Mesenchymal stem cell (in vitro differentiated cells and primary cell): ENCODE measurements around the gene GAN.

Experiments
- DNase-seq: peaks from one replicate; pipeline ENCODE4 v3.0.0-alpha.2; 2013
- H2AFZ ChIP-seq: one replicate; pipeline ENCODE4 v1.6.1; 2013; ENCODE audit warnings: low read depth, mild to moderate bottlenecking, control low read depth, inconsistent platforms, low read length, moderate library complexity
- H2AK5ac ChIP-seq: 2 replicates; pipeline ENCODE4 v1.6.1; 2013; ENCODE audit warnings: low read length, moderate library complexity, mild to moderate bottlenecking, inconsistent platforms; ENCODE audit not compliant: severe bottlenecking
- H2BK120ac ChIP-seq: one replicate; pipeline ENCODE4 v1.6.1; 2013; ENCODE audit warnings: low read depth, mild to moderate bottlenecking, inconsistent platforms, low read length, moderate library complexity
- H2BK12ac ChIP-seq, 2 experiments: one replicate each; pipeline ENCODE4 v1.6.1; 2013; ENCODE audit warnings: inconsistent platforms in 2 of 2, low read length in 2 of 2, mild to moderate bottlenecking in 2 of 2, moderate library complexity in 2 of 2, control low read depth in 1 of 2
- H2BK15ac ChIP-seq: one replicate; pipeline ENCODE4 v1.6.1; 2013; ENCODE audit warnings: mild to moderate bottlenecking, low read depth, inconsistent platforms; ENCODE audit not compliant: poor library complexity, severe bottlenecking
- H2BK5ac ChIP-seq: 2 replicates; pipeline ENCODE4 v1.6.1; 2013; ENCODE audit warnings: low read depth, mild to moderate bottlenecking, low read length, control low read depth, inconsistent platforms; ENCODE audit not compliant: poor library complexity, severe bottlenecking
- H3K14ac ChIP-seq, 2 experiments: one replicate each; pipeline ENCODE4 v1.6.1; 2013; ENCODE audit warnings: inconsistent platforms in 2 of 2, low read length in 2 of 2, control low read depth in 1 of 2, mild to moderate bottlenecking in 1 of 2, moderate library complexity in 1 of 2
- H3K18ac ChIP-seq, 2 experiments: one replicate each; pipeline ENCODE4 v1.6.1; 2013; ENCODE audit warnings: inconsistent platforms in 2 of 2, low read length in 2 of 2, control low read depth in 1 of 2, low read depth in 1 of 2, mild to moderate bottlenecking in 1 of 2
- H3K23ac ChIP-seq, 2 experiments: one replicate each; pipeline ENCODE4 v1.6.1; 2013; ENCODE audit warnings: inconsistent platforms in 2 of 2, low read length in 2 of 2, mild to moderate bottlenecking in 2 of 2, moderate library complexity in 2 of 2, control low read depth in 1 of 2
- H3K27ac ChIP-seq: 2 replicates; pipeline ENCODE4 v1.5.1; 2013; ENCODE audit warnings: mild to moderate bottlenecking, moderate library complexity, low read length, control low read depth, inconsistent platforms; ENCODE audit not compliant: poor library complexity, severe bottlenecking
- H3K27me3 ChIP-seq, 2 experiments: 2 replicates each; pipeline versions ENCODE4 v1.6.1 to v1.7.0; 2013; ENCODE audit warnings: low read length in 2 of 2, mild to moderate bottlenecking in 2 of 2, moderate library complexity in 2 of 2, control low read depth in 1 of 2, inconsistent platforms in 1 of 2; ENCODE audit not compliant: control insufficient read depth in 1 of 2, insufficient read depth in 1 of 2
- H3K36me3 ChIP-seq, 2 experiments: 2 replicates each; pipeline versions ENCODE4 v1.6.1 to v1.7.0; 2013; ENCODE audit warnings: low read length in 2 of 2, control low read depth in 1 of 2, inconsistent platforms in 1 of 2, low read depth in 1 of 2, mild to moderate bottlenecking in 1 of 2; ENCODE audit not compliant: insufficient read depth in 2 of 2, control insufficient read depth in 1 of 2
- H3K4ac ChIP-seq, 2 experiments: one replicate each; pipeline ENCODE4 v1.6.1; 2013; ENCODE audit warnings: inconsistent platforms in 2 of 2, low read length in 2 of 2, mild to moderate bottlenecking in 2 of 2, moderate library complexity in 2 of 2, control low read depth in 1 of 2, low read depth in 1 of 2
- H3K4me1 ChIP-seq: 2 replicates; pipeline ENCODE4 v1.6.1; 2013; ENCODE audit warnings: low read depth, low read length, control low read depth; ENCODE audit not compliant: control insufficient read depth, insufficient read depth
- H3K4me2 ChIP-seq: 2 replicates; pipeline ENCODE4 v1.6.1; 2013; ENCODE audit warnings: low read length, mild to moderate bottlenecking, inconsistent platforms; ENCODE audit not compliant: poor library complexity, severe bottlenecking
- H3K4me3 ChIP-seq, 2 experiments: 2 replicates each; pipeline versions ENCODE4 v1.5.1 to v1.7.0; 2013; ENCODE audit warnings: low read length in 2 of 2, mild to moderate bottlenecking in 2 of 2, control low read depth in 1 of 2, low read depth in 1 of 2; ENCODE audit not compliant: insufficient read depth in 1 of 2
- H3K79me1 ChIP-seq: replicated peaks from 2 replicates; pipeline ENCODE4 v1.6.1; 2013; ENCODE audit warnings: mild to moderate bottlenecking, control low read depth, low read length, inconsistent platforms; ENCODE audit not compliant: poor library complexity, severe bottlenecking
- H3K9ac ChIP-seq: 2 replicates; pipeline ENCODE4 v1.7.0; 2013; ENCODE audit warnings: mild to moderate bottlenecking, low read length, moderate library complexity
- H3K9me3 ChIP-seq: 2 replicates; pipeline ENCODE4 v1.7.0; 2013; ENCODE audit warnings: mild to moderate bottlenecking, low read length; ENCODE audit not compliant: control insufficient read depth
- H4K8ac ChIP-seq: one replicate; pipeline ENCODE4 v1.6.1; 2013; ENCODE audit warnings: inconsistent platforms, mild to moderate bottlenecking, low read length, moderate library complexity
- H4K91ac ChIP-seq: one replicate; pipeline ENCODE4 v1.6.1; 2013; ENCODE audit warnings: mild to moderate bottlenecking, low read length, inconsistent platforms
- whole genome bisulfite sequencing: methylation state at CpG from one replicate; pipeline ENCODE4 v1.1.7; 2013; ENCODE audit warnings: mixed read lengths; 5-methylcytosine and 5-hydroxymethylcytosine counted together

The GAN gene

GRCh38 chr16:81296631-81297030 is 18.1 kb upstream of the GAN start:
- Histone ChIP-seq H2BK120ac (no peak overlapping the region), H3K18ac (no peak overlapping the region), H3K79me1 (no peaks in the 10 kb centered on the region), H4K91ac (no peak overlapping the region), H3K23ac (no peak overlapping the region), H3K14ac (no peak overlapping the region), H2BK5ac (no peak overlapping the region), H3K9ac (no peak overlapping the region), H4K8ac (no peak overlapping the region), H2AK5ac (no peak overlapping the region), H2AFZ (no peak overlapping the region), H3K4ac (no peak overlapping the region), H3K4me1 (no peaks in the 10 kb centered on the region), H2BK12ac (no peak overlapping the region), H3K36me3 (no peaks in the 10 kb centered on the region), H3K27me3 (no peaks in the 10 kb centered on the region), H3K27ac (no peak overlapping the region), H3K4me3 (no peak overlapping the region), H2BK15ac (no peak overlapping the region), H3K9me3 (no peaks in the 10 kb centered on the region), H3K4me2 (no peak overlapping the region)
- DNase-seq = no peak
- 80% methylated on average over 7 of the region's 7 CpGs for WGBS

- Histone ChIP-seq H3K36me3 (peaks cover 0 to 3% of the 10 kb centered on the region in 2 experiments), H2BK12ac (no peak overlapping the region), H3K4me3 (no peak overlapping the region), H4K91ac (no peak overlapping the region), H2BK120ac (no peak overlapping the region), H3K18ac (no peak overlapping the region), H3K27me3 (no peaks in the 10 kb centered on the region), H3K14ac (no peak overlapping the region), H2BK5ac (no peak overlapping the region), H3K4ac (no peak overlapping the region), H3K23ac (no peak overlapping the region), H3K4me2 (no peak overlapping the region), H3K9me3 (no peaks in the 10 kb centered on the region), H2BK15ac (no peak overlapping the region), H3K79me1 (peaks cover 25% of the 10 kb centered on the region), H3K27ac (no peak overlapping the region), H3K4me1 (no peaks in the 10 kb centered on the region), H2AFZ (no peak overlapping the region), H3K9ac (no peak overlapping the region), H2AK5ac (no peak overlapping the region), H4K8ac (no peak overlapping the region)
- DNase-seq = no peak
- 100% methylated on average over 2 of the region's 3 CpGs for WGBS
Measured at GRCh38 chr16:81307770-81308169, 7.0 kb upstream of the GAN start.

GRCh38 chr16:81310045-81310644 is 4.6 kb upstream of the GAN start:
- Histone ChIP-seq H3K4me1 (peaks cover 7% of the 10 kb centered on the region), H2BK12ac (no peak overlapping the region), H2BK15ac (no peak overlapping the region), H3K4me2 (no peak overlapping the region), H3K23ac (no peak overlapping the region), H3K79me1 (peaks cover 34% of the 10 kb centered on the region), H3K9ac (no peak overlapping the region), H3K4ac (no peak overlapping the region), H2AFZ (no peak overlapping the region), H3K36me3 (peaks cover 0 to 3% of the 10 kb centered on the region in 2 experiments), H3K27ac (no peak overlapping the region), H2BK120ac (no peak overlapping the region), H2AK5ac (no peak overlapping the region), H3K4me3 (no peak overlapping the region), H3K14ac (no peak overlapping the region), H4K91ac (no peak overlapping the region), H4K8ac (no peak overlapping the region), H3K18ac (no peak overlapping the region), H3K27me3 (no peaks in the 10 kb centered on the region), H2BK5ac (no peak overlapping the region), H3K9me3 (no peaks in the 10 kb centered on the region)
- 100% methylated on average over 2 of the region's 5 CpGs for WGBS
- no peak for DNase-seq

GRCh38 chr16:81311762-81312161 is 3.0 kb upstream of the GAN start:
- no peak overlapping the region for H3K27ac ChIP-seq
- H3K36me3 ChIP-seq = peaks cover 0 to 3% of the 10 kb centered on the region in 2 experiments
- H4K91ac ChIP-seq = no peak overlapping the region
- no peaks in the 10 kb centered on the region for H3K9me3 ChIP-seq
- no peak overlapping the region for H2BK15ac ChIP-seq
- no peak overlapping the region for H3K14ac ChIP-seq
- H2BK12ac ChIP-seq = no peak overlapping the region
- H2AFZ ChIP-seq = no peak overlapping the region
- H4K8ac ChIP-seq = no peak overlapping the region
- H3K4me2 ChIP-seq = no peak overlapping the region
- no peak overlapping the region for H2BK5ac ChIP-seq
- no peak overlapping the region for H3K4me3 ChIP-seq
- no peak overlapping the region for H2AK5ac ChIP-seq
- no peak overlapping the region for H3K9ac ChIP-seq
- H3K23ac ChIP-seq = no peak overlapping the region
- peaks cover 7% of the 10 kb centered on the region for H3K4me1 ChIP-seq
- no peak for DNase-seq
- no peak overlapping the region for H2BK120ac ChIP-seq
- H3K18ac ChIP-seq = no peak overlapping the region
- no peak overlapping the region for H3K4ac ChIP-seq
- H3K27me3 ChIP-seq = no peaks in the 10 kb centered on the region
- peaks cover 35% of the 10 kb centered on the region for H3K79me1 ChIP-seq
